Measurements from ENCODE around the gene TRIM8. TPM values are rescaled to one million over a fixed set of nuclear protein-coding genes. Genes with fewer than 3 reads are reported as not detected.

TRIM8 gene
- total RNA-seq, 2 experiments from 2014 or later = 39.5 to 39.8 TPM

- Mint-ChIP-seq H3K27ac (peak overlapping the region; percentile 95), H3K36me3 (ENCODE audit: low read depth) (peaks cover 30% of the 10 kb centered on the region), H3K9me3 (no peaks in the 10 kb centered on the region), H3K4me3 (peak overlapping the region; percentile 99), H3K4me1 (ENCODE audit: low read depth) (peaks cover 47% of the 10 kb centered on the region), H3K27me3 (no peaks in the 10 kb centered on the region)
- ChIA-PET POLR2A (interaction anchor here (0.7 to 4.5 kb wide), 15 partner anchors 8 to 195 kb away, joined by 3 to 35 read pairs (median 4); partner anchors contain the start of genes ARL3, SFXN2 and WBP1L), CTCF (interaction anchor here (1.2 to 3.8 kb wide), 10 partner anchors 8 to 182 kb away, joined by 4 to 22 read pairs (median 10); partner anchors contain the start of genes ACTR1A, ARL3 and SFXN2)
- peak; percentile 60 for DNase-seq
- intact Hi-C loops (cut with micrococcal nuclease) = loop anchor here (5.0 kb wide), 1 partner anchor 67 kb away; the partner anchor contains the start of genes ARL3 and SFXN2
- no peak for ATAC-seq
- no peak for TF ChIP-seq CTCF (IDR thresholded peaks at IDR 0.05)
Observed at GRCh38 chr10:102645388-102645740, 1.1 kb downstream of the TRIM8 start.

GRCh38 chr10:102645741-102646609 lies 1.7 kb downstream of the TRIM8 start:
- no peak for TF ChIP-seq CTCF (IDR thresholded peaks at IDR 0.05)
- H3K27ac Mint-ChIP-seq = peak overlapping the region; percentile 95
- POLR2A ChIA-PET = interaction anchor here (0.6 to 3.5 kb wide), 16 partner anchors 8 to 794 kb away, joined by 3 to 23 read pairs (median 5); partner anchors contain the start of genes ARL3 and SFXN2

GRCh38 chr10:102646610-102647442 lies 2.5 kb downstream of the TRIM8 start:
- peak overlapping the region; percentile 99 for H3K4me3 Mint-ChIP-seq
- DNase-seq = peak; percentile 74
- peak overlapping the region; percentile 95 for H3K27ac Mint-ChIP-seq
- ChIA-PET CTCF (interaction anchor here (0.7 to 3.8 kb wide), 4 partner anchors 23 to 67 kb away, joined by 3 to 22 read pairs (median 6); partner anchors contain the start of gene ARL3), POLR2A (interaction anchor here (0.6 to 3.5 kb wide), 11 partner anchors 9 to 186 kb away, joined by 3 to 23 read pairs (median 8); partner anchors contain the start of genes ARL3 and SFXN2)
- H3K4me1 Mint-ChIP-seq (ENCODE audit: low read depth) = peaks cover 56% of the 10 kb centered on the region
- H3K27me3 Mint-ChIP-seq = no peaks in the 10 kb centered on the region
- no peaks in the 10 kb centered on the region for H3K9me3 Mint-ChIP-seq
- intact Hi-C loops (cut with micrococcal nuclease) = loop anchor here (2.0 to 5.0 kb wide), 2 partner anchors 14 to 65 kb away; partner anchors contain the start of genes ARL3 and SFXN2
- peaks cover 34% of the 10 kb centered on the region for H3K36me3 Mint-ChIP-seq (ENCODE audit: low read depth)
- no peak for ATAC-seq
- TF ChIP-seq CTCF (IDR thresholded peaks at IDR 0.05) = no peak

More at GRCh38 chr10:102645741-102646609, 1.7 kb downstream of the TRIM8 start:
- Mint-ChIP-seq H3K4me3 (peak overlapping the region; percentile 99), H3K9me3 (no peaks in the 10 kb centered on the region), H3K27me3 (no peaks in the 10 kb centered on the region), H3K4me1 (ENCODE audit: low read depth) (peaks cover 53% of the 10 kb centered on the region), H3K36me3 (ENCODE audit: low read depth) (peaks cover 30% of the 10 kb centered on the region)
- intact Hi-C loops (cut with micrococcal nuclease) = loop anchor here (2.0 to 5.0 kb wide), 2 partner anchors 15 to 66 kb away; partner anchors contain the start of genes ARL3 and SFXN2
- DNase-seq (peak; percentile 92), ATAC-seq (peak; percentile 59)
- CTCF ChIA-PET = interaction anchor here (0.7 to 3.8 kb wide), 6 partner anchors 24 to 68 kb away, joined by 3 to 22 read pairs (median 9); partner anchors contain the start of gene ARL3

- Mint-ChIP-seq H3K27ac (peak overlapping the region; percentile 95), H3K4me1 (ENCODE audit: low read depth) (peaks cover 63% of the 10 kb centered on the region), H3K4me3 (peak overlapping the region; percentile 99), H3K27me3 (no peaks in the 10 kb centered on the region), H3K9me3 (no peaks in the 10 kb centered on the region), H3K36me3 (ENCODE audit: low read depth) (peaks cover 40% of the 10 kb centered on the region)
- intact Hi-C loops (cut with micrococcal nuclease) = loop anchor here (2.0 to 5.0 kb wide), 2 partner anchors 13 to 65 kb away; partner anchors contain the start of genes ARL3 and SFXN2
- no peak for ATAC-seq
- ChIA-PET POLR2A (interaction anchor here (0.7 to 1.6 kb wide), 2 partner anchors 8 to 14 kb away, joined by 3 to 11 read pairs; no protein-coding TSS in a partner anchor), CTCF (interaction anchor here (3.8 kb wide), 1 partner anchor 27 kb away, joined by 22 read pairs; no protein-coding TSS in a partner anchor)
- no peak for TF ChIP-seq CTCF (IDR thresholded peaks at IDR 0.05)
- no peak for DNase-seq
Observed at GRCh38 chr10:102647443-102648268, 3.4 kb downstream of the TRIM8 start.
